Measurements from ENCODE around the gene ITGA7. TPM values are rescaled to one million over a fixed set of nuclear protein-coding genes. Genes with fewer than 3 reads are reported as not detected.

The ITGA7 gene
- total RNA-seq, 1 experiment from 2014 or later: 2.1 TPM

- TF ChIP-seq, protein P1, sequence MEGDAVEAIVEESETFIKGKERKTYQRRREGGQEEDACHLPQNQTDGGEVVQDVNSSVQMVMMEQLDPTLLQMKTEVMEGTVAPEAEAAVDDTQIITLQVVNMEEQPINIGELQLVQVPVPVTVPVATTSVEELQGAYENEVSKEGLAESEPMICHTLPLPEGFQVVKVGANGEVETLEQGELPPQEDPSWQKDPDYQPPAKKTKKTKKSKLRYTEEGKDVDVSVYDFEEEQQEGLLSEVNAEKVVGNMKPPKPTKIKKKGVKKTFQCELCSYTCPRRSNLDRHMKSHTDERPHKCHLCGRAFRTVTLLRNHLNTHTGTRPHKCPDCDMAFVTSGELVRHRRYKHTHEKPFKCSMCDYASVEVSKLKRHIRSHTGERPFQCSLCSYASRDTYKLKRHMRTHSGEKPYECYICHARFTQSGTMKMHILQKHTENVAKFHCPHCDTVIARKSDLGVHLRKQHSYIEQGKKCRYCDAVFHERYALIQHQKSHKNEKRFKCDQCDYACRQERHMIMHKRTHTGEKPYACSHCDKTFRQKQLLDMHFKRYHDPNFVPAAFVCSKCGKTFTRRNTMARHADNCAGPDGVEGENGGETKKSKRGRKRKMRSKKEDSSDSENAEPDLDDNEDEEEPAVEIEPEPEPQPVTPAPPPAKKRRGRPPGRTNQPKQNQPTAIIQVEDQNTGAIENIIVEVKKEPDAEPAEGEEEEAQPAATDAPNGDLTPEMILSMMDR (IDR thresholded peaks at IDR 0.05; ENCODE audit: unreplicated experiment): no peak
- no peak overlapping the region for H3K4me3 Mint-ChIP-seq (ENCODE audit: unreplicated experiment)
- BruUV-seq (replicated peaks): no TSS peak
- no peaks in the 10 kb centered on the region for H3K9me3 Mint-ChIP-seq (ENCODE audit: unreplicated experiment)
- ChIA-PET POLR2A (interaction anchor here (0.6 to 1.1 kb wide), 2 partner anchors 44 to 147 kb away, joined by 3 to 4 read pairs; no protein-coding TSS in a partner anchor), CTCF (interaction anchor here (0.7 to 0.8 kb wide), 4 partner anchors 58 to 466 kb away, joined by 3 to 5 read pairs (median 4); no protein-coding TSS in a partner anchor)
- no peaks in the 10 kb centered on the region for H3K36me3 Mint-ChIP-seq (ENCODE audit: insufficient read depth, unreplicated experiment)
- H3K4me1 Mint-ChIP-seq (ENCODE audit: insufficient read depth, unreplicated experiment): no peaks in the 10 kb centered on the region
- DNase-seq (ENCODE audit: unreplicated experiment): peak; percentile 22
- H3K27me3 Mint-ChIP-seq (ENCODE audit: insufficient read depth, unreplicated experiment): peaks cover 43% of the 10 kb centered on the region
- intact Hi-C loops (cut with micrococcal nuclease): no loop called here
- H3K27ac Mint-ChIP-seq (ENCODE audit: low read depth, unreplicated experiment): no peak overlapping the region
Measured at GRCh38 chr12:55658635-55659391, 48.9 kb downstream of the ITGA7 start.

GRCh38 chr12:55658212-55658611 lies 49.5 kb downstream of the ITGA7 start:
- Mint-ChIP-seq H3K27me3 (ENCODE audit: insufficient read depth, unreplicated experiment) (peaks cover 43% of the 10 kb centered on the region), H3K4me1 (ENCODE audit: insufficient read depth, unreplicated experiment) (no peaks in the 10 kb centered on the region), H3K4me3 (ENCODE audit: unreplicated experiment) (no peak overlapping the region), H3K27ac (ENCODE audit: low read depth, unreplicated experiment) (no peak overlapping the region), H3K36me3 (ENCODE audit: insufficient read depth, unreplicated experiment) (no peaks in the 10 kb centered on the region), H3K9me3 (ENCODE audit: unreplicated experiment) (no peaks in the 10 kb centered on the region)
- no peak for DNase-seq (ENCODE audit: unreplicated experiment)
- TF ChIP-seq, protein P1 (IDR thresholded peaks at IDR 0.05; ENCODE audit: unreplicated experiment): no peak
- BruUV-seq (replicated peaks): no TSS peak
- ChIA-PET CTCF (interaction anchor here (0.7 kb wide), 1 partner anchor 467 kb away, joined by 5 read pairs; no protein-coding TSS in a partner anchor), POLR2A (interaction anchor here (1.1 kb wide), 1 partner anchor 43 kb away, joined by 3 read pairs; no protein-coding TSS in a partner anchor)
- intact Hi-C loops (cut with micrococcal nuclease): no loop called here

DNA sequence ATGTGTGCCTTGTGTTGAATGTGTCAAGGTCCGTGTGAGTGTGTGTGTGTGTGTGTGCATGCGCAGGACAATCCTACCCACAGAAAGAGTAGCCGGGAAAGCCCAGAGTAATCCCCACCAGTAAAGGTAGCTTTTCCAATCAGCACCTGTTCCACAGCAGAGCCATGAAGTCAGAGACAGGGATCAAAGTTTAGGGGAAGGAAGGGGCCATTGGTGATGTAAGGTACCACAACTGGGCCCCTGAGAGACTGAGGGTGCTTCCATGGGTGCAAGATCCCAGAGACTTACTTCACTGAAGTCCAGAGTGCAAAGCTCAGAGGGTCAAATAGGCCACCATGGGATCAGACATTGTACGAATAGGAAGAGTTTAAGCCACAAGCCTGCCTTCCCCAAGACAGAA lies 50.5 kb downstream of the ITGA7 start:
- POLR2A ChIA-PET: no interaction called here
- intact Hi-C loops (cut with micrococcal nuclease): no loop called here
- no peak for DNase-seq (ENCODE audit: unreplicated experiment)
- no peak overlapping the region for H3K27ac Mint-ChIP-seq (ENCODE audit: low read depth, unreplicated experiment)
- no peaks in the 10 kb centered on the region for H3K4me1 Mint-ChIP-seq (ENCODE audit: insufficient read depth, unreplicated experiment)
- no peaks in the 10 kb centered on the region for H3K9me3 Mint-ChIP-seq (ENCODE audit: unreplicated experiment)
- peaks cover 43% of the 10 kb centered on the region for H3K27me3 Mint-ChIP-seq (ENCODE audit: insufficient read depth, unreplicated experiment)
- TF ChIP-seq, protein P1 (IDR thresholded peaks at IDR 0.05; ENCODE audit: unreplicated experiment): no peak
- no peak overlapping the region for H3K4me3 Mint-ChIP-seq (ENCODE audit: unreplicated experiment)
- no peaks in the 10 kb centered on the region for H3K36me3 Mint-ChIP-seq (ENCODE audit: insufficient read depth, unreplicated experiment)
- CTCF ChIA-PET: interaction anchor here (0.6 to 0.9 kb wide), 2 partner anchors 9 to 19 kb away, joined by 3 to 6 read pairs; no protein-coding TSS in a partner anchor
- BruUV-seq (replicated peaks): no TSS peak

- Mint-ChIP-seq H3K27me3 (ENCODE audit: insufficient read depth, unreplicated experiment) (peaks cover 21% of the 10 kb centered on the region), H3K9me3 (ENCODE audit: unreplicated experiment) (no peaks in the 10 kb centered on the region), H3K4me1 (ENCODE audit: insufficient read depth, unreplicated experiment) (no peaks in the 10 kb centered on the region), H3K27ac (ENCODE audit: low read depth, unreplicated experiment) (no peak overlapping the region), H3K36me3 (ENCODE audit: insufficient read depth, unreplicated experiment) (no peaks in the 10 kb centered on the region), H3K4me3 (ENCODE audit: unreplicated experiment) (no peak overlapping the region)
- no TSS peak for BruUV-seq (replicated peaks)
- no peak for DNase-seq (ENCODE audit: unreplicated experiment)
- ChIA-PET POLR2A (interaction anchor here (1.3 kb wide), 1 partner anchor 8 kb away, joined by 5 read pairs; no protein-coding TSS in a partner anchor), CTCF (interaction anchor here (1.9 kb wide), 1 partner anchor 466 kb away, joined by 5 read pairs; no protein-coding TSS in a partner anchor)
- intact Hi-C loops (cut with micrococcal nuclease): no loop called here
- TF ChIP-seq, protein P1 (IDR thresholded peaks at IDR 0.05; ENCODE audit: unreplicated experiment): no peak
Measured at GRCh38 chr12:55654511-55655214, 53.0 kb downstream of the ITGA7 start.

All from MCF 10A (cell line).